GM12864 (cell line): ENCODE measurements around the gene RHBDD1.

Experiments
- DNase-seq: peaks from one replicate; pipeline ENCODE4 v3.0.0-alpha.2; 2011; ENCODE audit warnings: low read depth
- H3K4me3 ChIP-seq: 2 replicates; pipeline ENCODE4 v1.5.1; 2011; ENCODE audit warnings: mild to moderate bottlenecking, low read depth, low read length, control low read depth
- TF ChIP-seq, protein P1 (sequence below): IDR thresholded peaks from 2 replicates; pipeline ENCODE4 v1.5.1; 2011; ENCODE audit warnings: low read depth, mild to moderate bottlenecking, moderate library complexity, low read length, control low read depth, inconsistent platforms; ENCODE audit errors: missing control alignments

RHBDD1 gene

GRCh38 chr2:226845386-226846116, 9.7 kb downstream of the RHBDD1 start:
- TF ChIP-seq, protein P1, sequence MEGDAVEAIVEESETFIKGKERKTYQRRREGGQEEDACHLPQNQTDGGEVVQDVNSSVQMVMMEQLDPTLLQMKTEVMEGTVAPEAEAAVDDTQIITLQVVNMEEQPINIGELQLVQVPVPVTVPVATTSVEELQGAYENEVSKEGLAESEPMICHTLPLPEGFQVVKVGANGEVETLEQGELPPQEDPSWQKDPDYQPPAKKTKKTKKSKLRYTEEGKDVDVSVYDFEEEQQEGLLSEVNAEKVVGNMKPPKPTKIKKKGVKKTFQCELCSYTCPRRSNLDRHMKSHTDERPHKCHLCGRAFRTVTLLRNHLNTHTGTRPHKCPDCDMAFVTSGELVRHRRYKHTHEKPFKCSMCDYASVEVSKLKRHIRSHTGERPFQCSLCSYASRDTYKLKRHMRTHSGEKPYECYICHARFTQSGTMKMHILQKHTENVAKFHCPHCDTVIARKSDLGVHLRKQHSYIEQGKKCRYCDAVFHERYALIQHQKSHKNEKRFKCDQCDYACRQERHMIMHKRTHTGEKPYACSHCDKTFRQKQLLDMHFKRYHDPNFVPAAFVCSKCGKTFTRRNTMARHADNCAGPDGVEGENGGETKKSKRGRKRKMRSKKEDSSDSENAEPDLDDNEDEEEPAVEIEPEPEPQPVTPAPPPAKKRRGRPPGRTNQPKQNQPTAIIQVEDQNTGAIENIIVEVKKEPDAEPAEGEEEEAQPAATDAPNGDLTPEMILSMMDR, result no peak
- no peak for DNase-seq
- no peak overlapping the region for H3K4me3 ChIP-seq

- TF ChIP-seq, protein P1, result no peak
- no peak for DNase-seq
- no peak overlapping the region for H3K4me3 ChIP-seq
Measured at GRCh38 chr2:226847090-226847489, 11.2 kb downstream of the RHBDD1 start.

DNA sequence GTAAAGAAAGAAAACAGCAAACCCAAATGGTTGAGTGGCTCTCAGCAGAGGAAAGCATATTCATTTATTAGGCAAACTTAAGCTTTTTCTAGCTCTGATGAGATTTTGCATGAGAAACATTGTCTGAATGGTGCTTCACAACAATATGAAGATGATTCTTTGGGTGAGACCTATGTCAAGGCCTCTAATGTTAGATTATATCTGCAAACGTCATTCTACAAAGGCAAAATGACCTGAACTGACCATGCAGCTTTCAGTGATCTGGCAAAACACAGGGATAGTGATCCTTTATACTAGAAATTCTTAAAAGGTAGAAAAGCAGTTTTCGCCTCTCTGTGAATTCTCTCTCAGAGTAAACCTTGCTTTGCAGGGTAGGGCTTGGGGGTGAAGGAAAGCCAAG, 11.7 kb downstream of the RHBDD1 start:
- H3K4me3 ChIP-seq, result no peak overlapping the region
- TF ChIP-seq, protein P1, result no peak
- no peak for DNase-seq

- TF ChIP-seq, protein P1, result no peak
- no peak for DNase-seq
Measured at GRCh38 chr2:226849349-226849748, 13.5 kb downstream of the RHBDD1 start.

DNA sequence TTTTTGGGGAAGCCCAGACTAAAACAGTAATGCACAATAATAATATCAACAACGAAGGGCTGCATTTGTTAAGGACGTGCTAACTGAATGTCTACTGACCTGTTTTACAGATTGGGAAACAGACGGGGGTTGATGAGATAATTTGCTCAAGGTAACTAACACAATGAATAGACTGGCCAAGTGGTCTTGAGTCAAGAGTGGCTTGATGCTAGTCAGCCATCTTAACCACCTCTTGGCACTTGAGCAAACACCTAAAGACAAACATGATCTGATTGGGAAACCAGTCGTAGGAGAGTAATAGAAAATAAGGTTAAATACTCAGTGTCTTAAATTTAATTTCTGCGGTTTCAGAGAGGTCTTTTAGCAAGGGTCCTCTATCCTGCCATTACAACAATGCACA, 14.2 kb downstream of the RHBDD1 start:
- no peak for DNase-seq
- no peak overlapping the region for H3K4me3 ChIP-seq
- TF ChIP-seq, protein P1, result no peak

More at GRCh38 chr2:226849349-226849748, 13.5 kb downstream of the RHBDD1 start:
- H3K4me3 ChIP-seq, result no peak overlapping the region

DNA sequence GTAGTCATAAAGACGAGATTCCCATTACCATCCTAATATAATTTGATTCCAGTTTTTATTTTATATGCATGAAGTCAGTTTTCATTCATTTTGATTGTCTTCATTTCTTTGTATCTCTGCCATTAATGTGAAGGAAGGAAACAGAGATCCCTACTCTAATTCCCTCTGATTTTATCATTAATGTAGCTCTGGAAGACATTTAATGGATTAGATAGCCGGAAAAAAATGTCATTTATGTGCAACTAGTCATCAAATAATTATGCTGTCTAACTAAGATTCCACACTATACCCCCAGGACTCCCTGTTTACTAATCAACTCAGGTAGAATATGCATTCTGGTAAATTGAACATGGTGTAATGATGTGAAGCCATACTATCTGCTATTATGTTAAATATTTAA, 19.9 kb downstream of the RHBDD1 start:
- TF ChIP-seq, protein P1, result no peak
- no peak for DNase-seq
- H3K4me3 ChIP-seq, result no peak overlapping the region

GRCh38 chr2:226860087-226860486, 24.2 kb downstream of the RHBDD1 start:
- DNase-seq, result no peak
- no peak overlapping the region for H3K4me3 ChIP-seq
- TF ChIP-seq, protein P1, result no peak
